HG03378 (cell line): ENCODE measurements around the gene KNDC1.
"Not testable (repeated sequence)": the region's sequence is repeated elsewhere in the genome, so short reads cannot be mapped to it uniquely, and the experiment has no call there.

Experiments
- ATAC-seq: cut with Tn5 transposase; IDR thresholded peaks from one replicate; pipeline ENCODE4 v1.9.1; 2021; ENCODE audit warnings: mild to moderate bottlenecking, moderate library complexity; ENCODE audit not compliant: unreplicated experiment

Gene KNDC1

DNA sequence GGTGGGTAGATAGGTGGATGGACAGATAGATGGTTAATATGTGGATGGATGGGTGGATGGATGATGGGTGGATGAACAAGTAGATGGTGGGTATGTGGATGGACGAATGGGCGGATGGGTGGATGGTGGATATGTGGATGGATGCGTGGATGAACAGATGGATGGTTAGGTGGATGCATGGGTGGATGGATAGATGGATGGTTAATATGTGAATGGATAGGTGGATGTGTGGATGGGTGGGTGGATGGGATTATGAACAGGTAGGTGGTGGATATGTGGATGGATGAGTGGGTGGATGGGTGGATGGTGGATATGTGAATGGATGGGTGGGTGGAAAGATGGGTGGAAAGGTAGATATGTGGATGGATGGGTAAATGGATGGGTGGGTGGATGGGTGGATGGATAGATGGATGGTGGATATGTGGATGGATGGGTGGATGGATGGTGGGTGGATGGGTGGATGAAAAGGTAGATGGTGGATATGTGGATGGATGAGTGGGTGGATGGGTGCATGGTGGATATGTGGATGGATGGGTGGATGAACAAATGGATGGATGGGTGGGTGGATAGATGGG, 14.8 kb downstream of the KNDC1 start:
- no peak for ATAC-seq

DNA sequence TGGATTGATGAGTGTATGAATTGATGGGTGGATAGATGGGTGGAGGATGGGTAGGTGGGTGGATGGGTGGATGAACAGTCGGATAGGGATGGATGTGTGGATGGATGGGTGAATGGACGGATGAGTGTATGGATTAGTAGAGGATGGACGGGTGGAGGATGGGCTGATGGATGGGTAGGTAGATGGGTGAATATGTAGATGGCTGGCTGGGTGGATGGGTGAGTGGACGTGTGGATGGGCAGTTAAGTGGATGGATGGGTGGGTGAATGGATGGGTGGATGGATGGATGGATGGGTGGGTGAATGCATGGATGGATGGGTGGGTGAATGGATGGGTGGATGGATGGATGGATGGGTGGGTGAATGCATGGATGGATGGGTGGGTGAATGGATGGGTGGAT, 15.6 kb downstream of the KNDC1 start:
- ATAC-seq: not testable (repeated sequence)

DNA sequence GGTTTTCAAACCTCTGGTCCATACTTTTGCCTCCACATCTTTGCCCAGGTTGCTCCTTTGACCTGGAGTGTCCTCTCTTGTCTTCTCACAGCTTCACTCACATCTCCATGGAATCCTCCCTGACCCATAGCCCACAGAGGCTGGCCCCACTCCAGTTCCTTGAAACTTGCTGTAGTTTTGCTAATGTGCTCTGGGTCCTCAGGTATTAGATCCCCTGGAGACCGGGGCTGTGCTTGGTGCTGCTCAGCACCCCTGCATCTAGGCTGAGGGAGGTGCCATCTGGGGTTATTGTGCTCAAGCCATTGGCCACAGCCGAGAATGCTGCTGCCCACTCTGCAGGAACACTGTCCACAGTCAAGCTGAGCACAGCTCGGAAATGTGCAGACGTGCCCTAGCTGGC, 16.5 kb downstream of the KNDC1 start:
- ATAC-seq: no peak

- ATAC-seq: no peak
Measured at GRCh38 chr10:133177380-133178157, 17.6 kb downstream of the KNDC1 start.

GRCh38 chr10:133178357-133179127, 18.5 kb downstream of the KNDC1 start:
- ATAC-seq: no peak

- ATAC-seq: no peak
Measured at GRCh38 chr10:133179128-133179520, 19.1 kb downstream of the KNDC1 start.

GRCh38 chr10:133179651-133180050, 19.6 kb downstream of the KNDC1 start:
- ATAC-seq: no peak

- ATAC-seq: no peak
Measured at GRCh38 chr10:133180192-133180964, 20.4 kb downstream of the KNDC1 start.

- no peak for ATAC-seq
Measured at GRCh38 chr10:133180965-133181639, 21.1 kb downstream of the KNDC1 start.

- no peak for ATAC-seq
Measured at GRCh38 chr10:133182190-133182589, 22.2 kb downstream of the KNDC1 start.

GRCh38 chr10:133182791-133183645, 23.0 kb downstream of the KNDC1 start:
- no peak for ATAC-seq

GRCh38 chr10:133183646-133184378, 23.8 kb downstream of the KNDC1 start:
- ATAC-seq: no peak

DNA sequence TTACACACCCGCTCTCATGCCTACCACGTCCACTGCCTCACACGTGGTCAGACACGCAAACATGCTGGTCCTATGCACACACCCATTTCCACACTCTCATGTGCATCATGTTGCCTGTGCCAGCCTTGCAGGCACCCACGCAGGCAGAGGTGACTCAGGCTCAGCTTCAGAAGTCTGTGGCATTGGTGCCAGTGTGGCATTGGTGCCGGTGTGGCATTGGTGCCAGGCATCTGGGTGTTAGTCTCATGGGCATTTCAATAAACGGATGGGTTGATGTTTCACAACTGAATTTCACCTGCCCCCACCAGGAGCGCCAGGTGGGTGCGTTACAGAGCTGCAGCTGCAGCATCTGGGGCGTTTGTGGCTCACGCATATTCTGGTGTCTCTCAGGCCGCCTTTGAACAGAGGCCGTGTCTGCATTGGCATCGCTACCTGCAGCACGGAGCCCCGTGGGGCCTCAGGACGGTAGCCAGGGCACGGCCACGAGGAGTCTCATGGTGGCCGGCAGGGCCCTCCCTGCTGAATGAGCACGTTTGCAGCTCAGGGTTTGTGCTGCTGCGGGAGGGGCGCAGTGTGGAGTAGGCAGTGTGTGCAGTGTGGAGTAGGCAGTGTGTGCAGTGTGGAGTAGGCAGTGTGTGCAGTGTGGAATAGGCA, 24.7 kb downstream of the KNDC1 start:
- no peak for ATAC-seq

DNA sequence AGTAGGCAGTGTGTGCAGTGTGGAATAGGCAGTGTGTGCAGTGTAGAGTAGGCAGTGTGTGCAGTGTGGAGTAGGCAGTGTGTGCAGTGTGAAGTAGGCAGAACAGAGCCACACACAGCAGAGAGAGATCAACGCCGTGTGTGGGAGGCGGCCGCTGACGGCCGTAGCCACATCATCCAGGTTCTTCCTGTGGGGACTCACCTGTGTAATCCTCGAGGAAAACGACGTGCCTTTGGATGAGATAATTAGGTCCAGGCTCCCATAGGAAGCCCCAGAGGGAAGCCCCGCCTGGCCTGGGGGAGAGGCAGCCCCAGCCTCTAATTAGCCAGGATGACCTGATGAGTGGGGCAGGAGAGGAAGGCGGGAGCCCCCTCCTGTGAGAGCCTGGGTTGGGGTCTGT, 25.4 kb downstream of the KNDC1 start:
- ATAC-seq: no peak

DNA sequence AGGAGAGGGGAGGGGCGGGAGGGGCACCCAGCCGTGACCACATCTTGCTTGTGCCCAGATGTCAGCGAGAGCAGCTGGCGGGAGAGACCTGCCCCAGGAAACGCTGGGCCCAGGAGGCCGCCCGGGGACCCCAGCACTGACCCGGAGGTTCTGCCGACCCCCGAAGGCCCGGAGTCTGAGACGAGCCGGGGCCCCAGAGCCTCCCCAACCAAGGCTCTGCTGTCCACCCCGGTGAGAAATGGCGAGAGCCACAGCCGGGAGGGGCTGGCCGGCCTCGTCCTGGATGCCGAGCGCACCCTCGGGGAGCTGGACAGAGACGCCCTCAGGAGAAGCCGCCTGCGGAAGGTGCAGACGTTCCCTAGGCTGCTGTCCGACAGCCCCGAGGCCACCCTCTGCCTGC, 25.9 kb downstream of the KNDC1 start:
- no peak for ATAC-seq

- no peak for ATAC-seq
Measured at GRCh38 chr10:133186416-133187090, 26.5 kb downstream of the KNDC1 start.

- ATAC-seq: no peak
Measured at GRCh38 chr10:133187091-133187905, 27.3 kb downstream of the KNDC1 start.
